ENCODE measurements around the gene SS18L1. TPM values are rescaled to one million over a fixed set of nuclear protein-coding genes. Genes with fewer than 3 reads are reported as not detected.
"Not testable (repeated sequence)": the region's sequence is repeated elsewhere in the genome, so short reads cannot be mapped to it uniquely, and the experiment has no call there.

The SS18L1 gene
- total and polyA plus RNA-seq, 5 donors, result 6.2 to 8.8 (median 8.1) TPM

DNA sequence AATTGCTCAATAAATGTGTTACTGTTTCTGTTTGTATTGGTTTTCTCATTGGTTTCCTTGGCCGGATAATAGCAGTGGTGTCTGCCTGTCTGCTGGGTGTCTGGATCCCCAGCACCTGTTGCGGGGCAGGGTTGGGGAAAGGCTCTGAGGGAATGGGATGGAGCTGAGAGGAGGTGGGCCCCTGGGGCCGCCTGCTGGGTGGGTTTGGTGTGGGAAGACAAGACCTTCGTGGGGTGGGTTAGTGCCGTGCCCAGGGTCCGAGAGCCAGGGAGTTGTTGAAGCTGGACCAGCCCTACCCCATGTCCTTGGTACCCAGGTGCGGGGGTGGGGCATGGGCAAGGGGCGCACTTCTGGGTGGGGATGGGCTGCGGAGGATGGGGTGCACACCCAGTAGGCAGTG lies 4.0 kb downstream of the SS18L1 start:
- no peak for ATAC-seq
- intact Hi-C loops (cut with DNase I), result no loop called here
- no peak overlapping the region for H3K27ac ChIP-seq (ENCODE audit: low read length)
- peaks cover 9% of the 10 kb centered on the region for H3K4me1 ChIP-seq (ENCODE audit: control insufficient read depth, insufficient read depth, low read length)
- no peak overlapping the region for H3K4me3 ChIP-seq (ENCODE audit: low read length)
- no peaks in the 10 kb centered on the region for H3K9me3 ChIP-seq (ENCODE audit: control insufficient read depth, low read length)
- no peaks in the 10 kb centered on the region for H3K27me3 ChIP-seq (ENCODE audit: control insufficient read depth, insufficient read depth)
- 97% methylated on average over 9 of the region's 9 CpGs for WGBS
- no peak for DNase-seq

DNA sequence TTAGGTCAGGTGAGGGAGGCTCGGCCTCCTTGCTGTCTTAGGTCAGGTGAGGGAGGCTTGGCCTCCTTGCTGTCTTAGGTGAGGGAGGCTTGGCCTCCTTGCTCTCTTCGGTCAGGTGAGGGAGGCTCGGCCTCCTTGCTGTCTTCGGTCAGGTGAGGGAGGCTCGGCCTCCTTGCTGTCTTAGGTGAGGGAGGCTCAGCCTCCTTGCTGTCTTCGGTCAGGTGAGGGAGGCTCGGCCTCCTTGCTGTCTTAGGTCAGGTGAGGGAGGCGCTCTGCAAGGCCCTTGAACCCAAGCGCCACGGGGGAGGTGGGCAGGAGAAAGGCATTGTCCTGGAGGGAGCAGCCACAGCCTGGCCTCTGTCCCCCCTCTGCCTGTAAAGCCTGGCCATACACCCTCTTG lies 4.8 kb downstream of the SS18L1 start:
- H3K27ac ChIP-seq (ENCODE audit: low read length); H3K4me3 ChIP-seq (ENCODE audit: low read length); DNase-seq; ATAC-seq; H3K4me1 ChIP-seq (ENCODE audit: control insufficient read depth, insufficient read depth, low read length); H3K27me3 ChIP-seq (ENCODE audit: control insufficient read depth, insufficient read depth); H3K9me3 ChIP-seq (ENCODE audit: control insufficient read depth, low read length); intact Hi-C loops (cut with DNase I): not testable (repeated sequence)
- WGBS, result 98% methylated on average over 10 of the region's 10 CpGs

DNA sequence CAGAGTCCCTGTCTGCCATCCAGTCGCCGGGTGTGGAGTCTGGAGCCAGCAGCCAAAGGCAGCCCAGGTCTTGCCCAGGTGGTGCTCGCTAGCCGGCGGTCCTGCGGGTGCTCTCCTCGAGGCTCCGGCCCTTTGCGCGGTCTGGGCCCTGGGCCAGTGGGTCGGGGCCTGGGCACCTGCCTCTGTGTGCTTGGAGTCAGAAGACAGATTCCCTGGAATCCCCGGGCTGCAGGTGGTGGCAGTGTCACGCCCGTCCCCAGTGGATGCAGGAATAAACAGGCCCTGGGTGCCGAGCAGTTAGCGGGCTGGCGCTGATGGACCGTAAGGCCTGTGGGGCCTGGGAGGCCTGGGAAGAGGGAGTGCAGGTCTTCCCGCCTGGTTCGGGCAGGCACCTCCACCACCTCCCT lies 5.3 kb downstream of the SS18L1 start:
- ATAC-seq (no peak), DNase-seq (no peak)
- H3K27ac ChIP-seq (ENCODE audit: low read length), result no peak overlapping the region
- H3K4me1 ChIP-seq (ENCODE audit: control insufficient read depth, insufficient read depth, low read length), result peaks cover 9% of the 10 kb centered on the region
- 85% methylated on average over 20 of the region's 20 CpGs for WGBS
- intact Hi-C loops (cut with DNase I), result no loop called here
- no peak overlapping the region for H3K4me3 ChIP-seq (ENCODE audit: low read length)
- H3K9me3 ChIP-seq (ENCODE audit: control insufficient read depth, low read length), result no peaks in the 10 kb centered on the region
- H3K27me3 ChIP-seq (ENCODE audit: control insufficient read depth, insufficient read depth), result no peaks in the 10 kb centered on the region

DNA sequence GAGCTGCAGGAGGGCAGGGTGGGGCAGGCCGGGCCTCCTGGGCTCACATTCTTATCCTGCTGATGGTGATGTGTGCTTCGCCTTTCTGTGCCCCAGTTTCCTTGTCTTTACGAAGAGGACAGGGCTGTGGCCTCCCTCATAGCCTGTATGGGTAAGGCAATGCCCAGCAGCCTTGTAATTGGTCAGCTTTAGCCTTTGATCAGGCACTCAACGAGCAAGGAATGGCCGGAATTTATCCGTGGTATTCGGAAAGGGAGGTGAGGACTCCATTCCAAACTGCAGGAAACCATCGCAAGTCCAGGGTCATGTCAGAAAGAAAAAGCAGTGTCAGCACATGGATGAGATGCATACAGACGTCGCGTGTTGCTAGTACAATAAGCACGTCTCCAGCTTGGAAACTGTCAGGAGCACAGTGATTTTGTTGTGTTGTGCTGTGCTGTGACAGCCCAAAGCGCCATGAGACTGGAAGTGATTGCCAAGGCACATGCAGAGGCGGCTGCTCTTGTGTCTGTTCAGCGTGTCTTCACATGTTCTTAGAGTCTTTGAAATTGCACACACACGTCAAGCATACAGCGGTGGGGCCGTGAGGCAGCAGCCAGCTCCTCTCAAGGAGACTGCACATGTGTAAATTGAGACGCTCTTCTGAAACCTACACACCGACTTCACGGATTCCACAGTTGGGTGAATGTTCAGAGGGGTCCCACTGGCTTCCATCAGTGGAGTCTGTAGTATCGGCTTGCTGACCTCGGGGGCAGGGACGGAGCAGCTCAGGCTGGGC lies 6.2 kb downstream of the SS18L1 start:
- no peaks in the 10 kb centered on the region for H3K27me3 ChIP-seq (ENCODE audit: control insufficient read depth, insufficient read depth)
- H3K4me1 ChIP-seq (ENCODE audit: control insufficient read depth, insufficient read depth, low read length), result peaks cover 8% of the 10 kb centered on the region
- intact Hi-C loops (cut with DNase I), result no loop called here
- ATAC-seq (no peak), DNase-seq (peak in 1 of 3 donors; percentile 32)
- no peak overlapping the region for H3K4me3 ChIP-seq (ENCODE audit: low read length)
- H3K27ac ChIP-seq (ENCODE audit: low read length), result no peak overlapping the region
- 65% methylated on average over 24 of the region's 24 CpGs for WGBS
- no peaks in the 10 kb centered on the region for H3K9me3 ChIP-seq (ENCODE audit: control insufficient read depth, low read length)

DNA sequence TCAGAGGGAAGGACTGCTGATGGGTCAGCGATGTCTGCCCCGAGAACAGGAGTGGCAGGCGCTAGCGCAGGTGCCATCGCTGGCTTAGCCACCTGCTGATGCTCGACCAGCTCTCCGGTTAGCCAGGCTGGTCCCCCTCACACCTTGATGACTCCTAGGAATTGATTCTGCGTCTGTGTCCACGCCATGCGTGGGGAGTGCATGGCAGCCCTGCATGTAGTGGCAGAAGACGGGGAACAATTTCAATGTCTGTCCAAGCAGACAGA lies 6.7 kb downstream of the SS18L1 start:
- DNase-seq (peak in 1 of 3 donors; percentile 42), ATAC-seq (no peak)
- intact Hi-C loops (cut with DNase I), result no loop called here
- 96% methylated on average over 11 of the region's 11 CpGs for WGBS
- H3K27ac ChIP-seq (ENCODE audit: low read length), result no peak overlapping the region
- H3K9me3 ChIP-seq (ENCODE audit: control insufficient read depth, low read length), result no peaks in the 10 kb centered on the region
- H3K4me3 ChIP-seq (ENCODE audit: low read length), result no peak overlapping the region
- no peaks in the 10 kb centered on the region for H3K27me3 ChIP-seq (ENCODE audit: control insufficient read depth, insufficient read depth)
- H3K4me1 ChIP-seq (ENCODE audit: control insufficient read depth, insufficient read depth, low read length), result peaks cover 7% of the 10 kb centered on the region

DNA sequence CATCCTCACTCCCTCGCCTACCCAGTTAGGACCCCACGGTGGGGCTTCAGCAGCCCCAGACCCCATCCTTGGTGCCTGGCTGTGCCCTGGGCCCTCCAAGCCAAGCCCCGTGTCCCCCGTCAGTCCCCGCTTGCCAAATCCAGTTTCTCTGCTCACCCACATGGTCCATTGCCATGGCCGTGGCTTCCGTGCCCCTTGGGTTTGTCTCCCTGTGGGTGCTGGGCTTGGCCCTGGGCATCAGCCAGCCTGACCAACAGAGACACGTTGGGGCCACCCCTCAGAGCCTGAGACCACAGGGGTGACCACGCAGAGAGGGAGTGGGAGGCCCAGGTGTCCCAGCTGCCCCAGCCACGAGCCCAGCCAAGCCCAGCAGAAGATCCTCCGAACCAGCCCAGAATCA lies 7.7 kb downstream of the SS18L1 start:
- WGBS, result 88% methylated on average over 11 of the region's 11 CpGs
- no peak overlapping the region for H3K4me3 ChIP-seq (ENCODE audit: low read length)
- H3K27ac ChIP-seq (ENCODE audit: low read length), result no peak overlapping the region
- H3K4me1 ChIP-seq (ENCODE audit: control insufficient read depth, insufficient read depth, low read length), result peaks cover 3% of the 10 kb centered on the region
- H3K9me3 ChIP-seq (ENCODE audit: control insufficient read depth, low read length), result no peaks in the 10 kb centered on the region
- ATAC-seq (no peak), DNase-seq (no peak)
- intact Hi-C loops (cut with DNase I), result no loop called here
- H3K27me3 ChIP-seq (ENCODE audit: control insufficient read depth, insufficient read depth), result no peaks in the 10 kb centered on the region

DNA sequence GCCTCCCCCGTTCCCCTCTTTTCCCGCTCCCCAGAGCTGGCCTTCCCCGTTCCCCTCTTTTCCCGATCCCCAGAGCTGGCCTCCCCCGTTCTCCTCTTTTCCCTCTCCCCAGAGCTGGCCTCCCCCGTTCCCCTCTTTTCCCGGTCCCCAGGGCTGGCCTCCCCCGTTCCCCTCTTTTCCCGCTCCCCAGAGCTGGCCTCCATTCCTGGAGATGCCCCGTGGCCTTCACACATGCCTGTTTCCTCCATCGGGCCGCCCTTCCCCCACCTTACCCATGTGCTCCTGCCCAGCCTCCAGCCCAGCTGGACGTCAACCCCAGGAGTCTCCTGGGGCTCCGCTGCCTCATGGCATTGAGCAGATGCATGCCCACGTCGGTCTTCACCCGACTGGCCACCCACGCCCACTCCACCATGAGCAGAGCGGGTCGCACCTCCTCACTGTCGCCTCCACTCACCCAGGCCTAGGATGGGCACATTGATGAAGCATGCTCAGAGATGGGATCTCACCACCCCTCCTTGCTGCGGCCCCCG lies 8.3 kb downstream of the SS18L1 start:
- intact Hi-C loops (cut with DNase I), result no loop called here
- DNase-seq (peak in 1 of 3 donors; percentile 43), ATAC-seq (no peak)

DNA sequence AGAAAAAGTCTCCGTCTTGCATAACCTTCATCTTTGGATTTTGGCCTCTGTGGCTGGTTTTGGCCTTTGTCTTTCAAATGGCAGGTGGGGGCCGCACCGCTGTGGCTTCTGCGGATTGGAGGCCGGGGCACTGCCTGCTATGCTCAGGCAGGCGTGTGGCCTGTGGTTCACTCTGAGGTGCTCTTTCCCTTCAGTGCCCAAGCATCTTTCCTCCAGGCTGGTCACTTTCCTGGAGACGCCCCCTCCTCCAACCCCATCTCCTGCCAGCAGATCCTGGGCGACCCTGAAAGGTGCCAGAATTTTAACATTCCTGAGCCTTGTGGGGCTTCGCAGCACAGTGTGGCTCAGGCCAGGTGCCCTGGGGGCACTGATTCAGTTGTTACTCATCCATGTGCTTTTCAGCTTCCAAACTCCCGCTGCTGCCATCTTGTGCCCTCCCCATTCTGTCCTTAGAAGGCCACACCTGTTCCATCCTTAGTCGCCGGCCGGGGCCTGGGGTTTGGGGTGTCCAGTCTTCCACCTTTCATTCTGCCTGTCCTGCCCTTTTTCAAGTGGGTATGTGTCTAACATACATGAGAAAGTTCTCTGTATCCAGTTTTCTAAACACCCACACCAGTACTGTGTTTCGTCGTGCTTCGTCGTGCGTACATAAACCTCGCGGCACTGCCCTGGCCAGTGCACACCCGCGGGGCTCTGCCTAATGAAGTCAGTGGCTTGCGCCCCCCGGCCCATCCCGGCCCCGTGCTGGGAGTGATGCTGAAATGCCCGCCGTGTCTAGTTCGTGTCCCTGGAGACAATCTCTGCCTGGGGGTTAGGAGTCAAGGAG lies 12.1 kb downstream of the SS18L1 start:
- H3K27me3 ChIP-seq (ENCODE audit: control insufficient read depth, insufficient read depth), result no peaks in the 10 kb centered on the region
- intact Hi-C loops (cut with DNase I), result loop anchor here in 1 of 4 donors (5.0 kb wide), 1 partner anchor 143 kb away; no protein-coding TSS in a partner anchor

More for the DNA sequence above, 8.3 kb downstream of the SS18L1 start:
- Histone ChIP-seq H3K27ac (ENCODE audit: low read length) (no peak overlapping the region), H3K9me3 (ENCODE audit: control insufficient read depth, low read length) (no peaks in the 10 kb centered on the region), H3K27me3 (ENCODE audit: control insufficient read depth, insufficient read depth) (no peaks in the 10 kb centered on the region), H3K4me1 (ENCODE audit: control insufficient read depth, insufficient read depth, low read length) (peaks cover 3% of the 10 kb centered on the region), H3K4me3 (ENCODE audit: low read length) (no peak overlapping the region)
- WGBS, result 84% methylated on average over 23 of the region's 23 CpGs

DNA sequence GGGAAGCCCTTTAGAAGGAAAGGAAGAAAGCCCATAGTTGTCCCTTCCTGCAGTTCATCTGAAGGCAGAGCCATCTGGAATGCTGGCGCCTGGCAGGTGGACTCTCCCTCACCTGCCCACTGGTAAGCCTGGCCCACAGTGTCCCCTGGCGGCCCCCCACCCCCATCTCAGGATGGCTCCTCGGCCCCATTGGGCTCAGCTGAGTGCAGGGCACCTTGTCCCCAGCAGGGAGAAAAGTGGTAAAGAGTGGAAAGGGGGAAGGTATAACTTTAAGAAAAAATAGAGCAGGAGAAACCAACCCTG lies 12.6 kb downstream of the SS18L1 start:
- intact Hi-C loops (cut with DNase I), result loop anchor here in 1 of 4 donors (5.0 kb wide), 1 partner anchor 144 kb away; no protein-coding TSS in a partner anchor
- no peak overlapping the region for H3K4me3 ChIP-seq (ENCODE audit: low read length)
- ATAC-seq, result no peak
- H3K4me1 ChIP-seq (ENCODE audit: control insufficient read depth, insufficient read depth, low read length), result no peaks in the 10 kb centered on the region
- no peak overlapping the region for H3K27ac ChIP-seq (ENCODE audit: low read length)
- no peaks in the 10 kb centered on the region for H3K9me3 ChIP-seq (ENCODE audit: control insufficient read depth, low read length)
- 93% methylated on average over 3 of the region's 3 CpGs for WGBS
- H3K27me3 ChIP-seq (ENCODE audit: control insufficient read depth, insufficient read depth), result no peaks in the 10 kb centered on the region
- peak in 1 of 3 donors; percentile 46 for DNase-seq

More for the DNA sequence above, 12.1 kb downstream of the SS18L1 start:
- DNase-seq, result peak in 2 of 3 donors; percentile 44 to 45
- H3K4me1 ChIP-seq (ENCODE audit: control insufficient read depth, insufficient read depth, low read length), result no peaks in the 10 kb centered on the region
- no peak for ATAC-seq
- no peak overlapping the region for H3K27ac ChIP-seq (ENCODE audit: low read length)
- no peaks in the 10 kb centered on the region for H3K9me3 ChIP-seq (ENCODE audit: control insufficient read depth, low read length)
- WGBS, result 89% methylated on average over 29 of the region's 29 CpGs
- no peak overlapping the region for H3K4me3 ChIP-seq (ENCODE audit: low read length)

DNA sequence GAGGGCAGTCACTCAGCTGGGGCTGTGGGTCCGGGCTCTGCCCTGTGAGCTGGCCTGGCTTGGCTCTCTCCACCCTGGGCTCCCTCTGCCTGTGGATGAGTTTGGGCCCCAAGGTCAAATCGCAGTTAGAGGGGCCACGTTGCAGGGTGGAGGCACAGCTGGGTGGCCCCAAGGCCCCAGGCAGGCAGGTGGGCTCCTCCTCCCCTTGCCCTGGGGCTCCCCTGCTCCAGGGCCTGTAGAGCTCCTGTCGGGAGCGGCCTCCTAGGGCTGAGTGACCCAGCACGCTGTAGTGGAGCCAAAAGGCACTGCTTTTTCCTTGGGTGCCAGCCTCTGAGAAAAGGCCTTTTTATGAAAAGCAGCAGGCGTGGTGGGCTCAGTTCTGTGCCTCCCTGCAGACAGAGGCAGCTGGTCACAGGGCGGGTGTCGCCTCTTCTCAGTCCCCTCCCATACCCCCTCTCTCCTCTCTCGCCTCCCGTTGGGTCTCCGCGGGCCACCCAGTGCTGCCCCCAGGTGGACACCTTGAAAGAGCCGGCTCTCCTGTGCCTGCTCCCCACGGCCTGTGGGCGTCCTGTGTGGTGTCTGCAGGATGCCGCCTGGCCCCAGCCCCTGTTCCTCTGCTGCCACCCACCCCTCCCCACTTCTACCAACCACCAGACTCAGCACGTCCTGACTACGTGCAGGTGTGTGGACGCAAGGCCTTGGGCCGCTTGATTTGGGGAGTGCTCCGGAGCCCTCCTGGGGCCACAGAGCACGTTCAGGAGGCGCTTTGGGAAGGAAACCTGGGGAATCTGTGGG lies 13.2 kb downstream of the SS18L1 start:
- no peaks in the 10 kb centered on the region for H3K4me1 ChIP-seq (ENCODE audit: control insufficient read depth, insufficient read depth, low read length)
- ATAC-seq (peak; percentile 78 to 82), DNase-seq (peak; percentile 69 to 86 (median 86))
- intact Hi-C loops (cut with DNase I), result loop anchor here in 1 of 4 donors (5.0 kb wide), 1 partner anchor 144 kb away; no protein-coding TSS in a partner anchor
- 47% methylated on average over 24 of the region's 24 CpGs for WGBS
- H3K27me3 ChIP-seq (ENCODE audit: control insufficient read depth, insufficient read depth), result no peaks in the 10 kb centered on the region
- H3K4me3 ChIP-seq (ENCODE audit: low read length), result no peak overlapping the region
- H3K9me3 ChIP-seq (ENCODE audit: control insufficient read depth, low read length), result no peaks in the 10 kb centered on the region
- H3K27ac ChIP-seq (ENCODE audit: low read length), result no peak overlapping the region

Measured in right cardiac atrium (tissue), 5 donors.